ENCODE measurements around the gene RNF213.

RNF213 gene

GRCh38 chr17:80394629-80395216, 134.1 kb downstream of the RNF213 start:
- Histone ChIP-seq H3F3A (ENCODE audit: insufficient read depth) (no peaks in the 10 kb centered on the region), H2AFZ (ENCODE audit: low read depth, low read length, severe bottlenecking) (no peak overlapping the region), H3K9ac (ENCODE audit: low read length) (no peak overlapping the region), H4K20me1 (ENCODE audit: low read depth, low read length) (no peaks in the 10 kb centered on the region), H3K27me3 (ENCODE audit: low read length) (no peaks in the 10 kb centered on the region), H3K9me2 (replicated peaks; ENCODE audit: insufficient read depth, low read length) (no peaks in the 10 kb centered on the region), H3K4me3 (ENCODE audit: insufficient read depth, low read length, poor library complexity, severe bottlenecking) (no peak overlapping the region), H3K79me2 (ENCODE audit: insufficient read depth, low read length) (no peaks in the 10 kb centered on the region), H3K9me3 (ENCODE audit: insufficient read depth, low read length) (no peaks in the 10 kb centered on the region), H3K27ac (ENCODE audit: low read depth, low read length) (no peak overlapping the region), H3K4me2 (ENCODE audit: low read depth, low read length, poor library complexity, severe bottlenecking) (no peak overlapping the region), H3K36me3 (ENCODE audit: low read length) (no peaks in the 10 kb centered on the region)
- TF ChIP-seq EZH2phosphoT487 (conservative IDR thresholded peaks at IDR 0.05; ENCODE audit: low read length) (no peak), CTCF (IDR thresholded peaks at IDR 0.05; ENCODE audit: insufficient read depth, low read length, poor library complexity, severe bottlenecking) (no peak)

GRCh38 chr17:80395402-80396151, 134.9 kb downstream of the RNF213 start:
- H2AFZ ChIP-seq (ENCODE audit: low read depth, low read length, severe bottlenecking) = no peak overlapping the region
- H4K20me1 ChIP-seq (ENCODE audit: low read depth, low read length) = no peaks in the 10 kb centered on the region
- H3K9me3 ChIP-seq (ENCODE audit: insufficient read depth, low read length) = no peaks in the 10 kb centered on the region
- no peak overlapping the region for H3K4me2 ChIP-seq (ENCODE audit: low read depth, low read length, poor library complexity, severe bottlenecking)
- H3K27ac ChIP-seq (ENCODE audit: low read depth, low read length) = no peak overlapping the region
- H3K27me3 ChIP-seq (ENCODE audit: low read length) = no peaks in the 10 kb centered on the region
- H3K4me3 ChIP-seq (ENCODE audit: insufficient read depth, low read length, poor library complexity, severe bottlenecking) = no peak overlapping the region
- H3K36me3 ChIP-seq (ENCODE audit: low read length) = no peaks in the 10 kb centered on the region
- H3K79me2 ChIP-seq (ENCODE audit: insufficient read depth, low read length) = no peaks in the 10 kb centered on the region
- TF ChIP-seq CTCF (IDR thresholded peaks at IDR 0.05; ENCODE audit: insufficient read depth, low read length, poor library complexity, severe bottlenecking) (no peak), EZH2phosphoT487 (conservative IDR thresholded peaks at IDR 0.05; ENCODE audit: low read length) (no peak)
- H3K9ac ChIP-seq (ENCODE audit: low read length) = no peak overlapping the region
- H3F3A ChIP-seq (ENCODE audit: insufficient read depth) = no peaks in the 10 kb centered on the region
- H3K9me2 ChIP-seq (replicated peaks; ENCODE audit: insufficient read depth, low read length) = no peaks in the 10 kb centered on the region

GRCh38 chr17:80396157-80397033, 135.7 kb downstream of the RNF213 start:
- Histone ChIP-seq H3K9me3 (ENCODE audit: insufficient read depth, low read length) (no peaks in the 10 kb centered on the region), H3K9ac (ENCODE audit: low read length) (no peak overlapping the region), H3K27ac (ENCODE audit: low read depth, low read length) (no peak overlapping the region), H4K20me1 (ENCODE audit: low read depth, low read length) (no peaks in the 10 kb centered on the region), H3K4me3 (ENCODE audit: insufficient read depth, low read length, poor library complexity, severe bottlenecking) (no peak overlapping the region), H3K4me2 (ENCODE audit: low read depth, low read length, poor library complexity, severe bottlenecking) (no peak overlapping the region), H3K79me2 (ENCODE audit: insufficient read depth, low read length) (no peaks in the 10 kb centered on the region), H2AFZ (ENCODE audit: low read depth, low read length, severe bottlenecking) (no peak overlapping the region), H3K36me3 (ENCODE audit: low read length) (no peaks in the 10 kb centered on the region), H3K9me2 (replicated peaks; ENCODE audit: insufficient read depth, low read length) (no peaks in the 10 kb centered on the region), H3F3A (ENCODE audit: insufficient read depth) (no peaks in the 10 kb centered on the region), H3K27me3 (ENCODE audit: low read length) (no peaks in the 10 kb centered on the region)
- no peak for TF ChIP-seq EZH2phosphoT487 (conservative IDR thresholded peaks at IDR 0.05; ENCODE audit: low read length)
- no peak for TF ChIP-seq CTCF (IDR thresholded peaks at IDR 0.05; ENCODE audit: insufficient read depth, low read length, poor library complexity, severe bottlenecking)

All from SU-DHL-6 (cell line).